HepG2 (cell line): Measurements from ENCODE around the gene PROX1. TPM values are rescaled to one million over a fixed set of nuclear protein-coding genes. Genes with fewer than 3 reads are reported as not detected.

Experiments used
- AGO1 ChIP-seq: fragments of 200-400 bp; formaldehyde crosslinking; IDR thresholded peaks from 2 replicates; pipeline ENCODE4 v1.6.1; 2017; ENCODE audit warnings: mild to moderate bottlenecking, low read depth, low read length, moderate library complexity; ENCODE audit not compliant: poor library complexity, severe bottlenecking
- ATF7-NPFF ChIP-seq: sonication (generic); formaldehyde crosslinking; IDR thresholded peaks from 2 replicates; pipeline ENCODE4 v1.8.1; 2023; ENCODE audit warnings: mild to moderate bottlenecking, low read depth, missing genetic modification reagents, moderate library complexity
- EHMT2 ChIP-seq: fragments of 200-600 bp; sonication (generic); IDR thresholded peaks from 2 replicates; pipeline ENCODE4 v1.7.0; 2017; ENCODE audit warnings: antibody characterized with exemption, low read depth, low read length, borderline replicate concordance
- EP300 ChIP-seq, 3 experiments: sonication (generic) in 1 of 3; formaldehyde crosslinking in 1 of 3; IDR thresholded peaks; 2 replicates each; pipeline versions ENCODE4 v1.5.1 to v1.6.1; 2011 to 2020; ENCODE audit warnings: low read depth in 2 of 3, low read length in 2 of 3, borderline replicate concordance in 1 of 3, improper control_type of control experiment in 1 of 3, mild to moderate bottlenecking in 1 of 3, missing genetic modification reagents in 1 of 3, moderate library complexity in 1 of 3
- FOXC1 ChIP-seq: sonication (generic); formaldehyde crosslinking; IDR thresholded peaks from 2 replicates; pipeline ENCODE4 v1.8.0; 2022; ENCODE audit warnings: mild to moderate bottlenecking, missing genetic modification reagents, borderline replicate concordance
- MED13 ChIP-seq: sonication (generic); formaldehyde crosslinking; IDR thresholded peaks from 2 replicates; pipeline ENCODE4 v1.5.0; 2020; ENCODE audit warnings: missing genetic modification reagents
- MTA3 ChIP-seq: sonication (generic); formaldehyde crosslinking; IDR thresholded peaks from 2 replicates; pipeline ENCODE4 v1.4.0; 2020; ENCODE audit warnings: missing genetic modification reagents
- MTF2 ChIP-seq: sonication (generic); formaldehyde crosslinking; IDR thresholded peaks from 2 replicates; pipeline ENCODE4 v1.5.0; 2020; ENCODE audit warnings: missing genetic modification reagents, borderline replicate concordance
- REPIN1 ChIP-seq: sonication (generic); formaldehyde crosslinking; IDR thresholded peaks from 2 replicates; pipeline ENCODE4 v1.8.0; 2022; ENCODE audit warnings: missing genetic modification reagents, low read depth, mild to moderate bottlenecking, borderline replicate concordance
- RFXANK ChIP-seq: IDR thresholded peaks from 2 replicates; pipeline ENCODE4 v1.6.1; 2016
- SOX5 ChIP-seq: IDR thresholded peaks from 2 replicates; pipeline ENCODE4 v1.6.1; 2016; ENCODE audit warnings: borderline replicate concordance
- SSRP1 ChIP-seq: IDR thresholded peaks from 2 replicates; pipeline ENCODE4 v1.6.1; 2016; ENCODE audit warnings: control low read depth
- ZNF12 ChIP-seq: sonication (generic); formaldehyde crosslinking; IDR thresholded peaks from 2 replicates; pipeline ENCODE4 v1.5.0; 2020; ENCODE audit warnings: missing genetic modification reagents
- ZNF180 ChIP-seq: sonication (generic); formaldehyde crosslinking; IDR thresholded peaks from 2 replicates; pipeline ENCODE4 v1.4.0; 2020; ENCODE audit warnings: low read depth, missing genetic modification reagents, borderline replicate concordance
- ZNF33A ChIP-seq: sonication (generic); formaldehyde crosslinking; IDR thresholded peaks from 2 replicates; pipeline ENCODE4 v1.5.1; 2020; ENCODE audit warnings: missing genetic modification reagents, mild to moderate bottlenecking, moderate library complexity, borderline replicate concordance
- ZNF496 ChIP-seq: sonication (generic); formaldehyde crosslinking; IDR thresholded peaks from 2 replicates; pipeline ENCODE4 v1.8.1; 2023; ENCODE audit warnings: mild to moderate bottlenecking, moderate library complexity, missing genetic modification reagents; ENCODE audit not compliant: insufficient replicate concordance
- ZNF547 ChIP-seq: sonication (generic); formaldehyde crosslinking; IDR thresholded peaks from 2 replicates; pipeline ENCODE4 v1.5.1; 2020; ENCODE audit warnings: mild to moderate bottlenecking, missing genetic modification reagents
- ZNF556 ChIP-seq: sonication (generic); formaldehyde crosslinking; IDR thresholded peaks from 2 replicates; pipeline ENCODE4 v1.4.0; 2020; ENCODE audit warnings: mild to moderate bottlenecking, missing genetic modification reagents, borderline replicate concordance
- polyA plus RNA-seq, 8 experiments: library from polyadenylated mRNA; depleted of rRNA in 3 of 8; stranded (reverse) in 7 of 8; unstranded in 1 of 8; fragments of >200 nt; fragmentation: Illumina TruSeq in 4 of 8; extraction: Trizol in 4 of 8; gene quantifications; 2 replicates each; pipeline versions ENCODE4 v1.2.1 to v1.2.3, GENCODE V29; 2011 to 2016; ENCODE audit warnings: low read depth in 4 of 8, missing spikeins in 1 of 8, mixed read lengths in 1 of 8; ENCODE audit not compliant: insufficient read depth in 1 of 8
- total RNA-seq, 5 experiments: library from RNA; depleted of rRNA; stranded (reverse); fragments of >200 nt; fragmentation: Illumina TruSeq; extraction: Trizol; gene quantifications; 2 replicates each; pipeline ENCODE4 v1.2.3, GENCODE V29; 2016; ENCODE audit warnings: low read depth in 1 of 5
- TF ChIP-seq, protein P1 (sequence below), 2 experiments: sonication (generic) in 1 of 2; formaldehyde crosslinking in 1 of 2; IDR thresholded peaks; 2 replicates each; pipeline versions ENCODE4 v1.4.0 to v1.6.1; 2016 to 2020; ENCODE audit warnings: borderline replicate concordance in 1 of 2, low read depth in 1 of 2, mild to moderate bottlenecking in 1 of 2, missing genetic modification reagents in 1 of 2
- TF ChIP-seq, protein P2 (sequence below): sonication (generic); formaldehyde crosslinking; IDR thresholded peaks from 2 replicates; pipeline ENCODE4 v1.5.0; 2020; ENCODE audit warnings: missing genetic modification reagents, mild to moderate bottlenecking, borderline replicate concordance
- TF ChIP-seq, protein P3 (sequence below): sonication (generic); formaldehyde crosslinking; IDR thresholded peaks from 2 replicates; pipeline ENCODE4 v1.8.1; 2023; ENCODE audit warnings: mild to moderate bottlenecking, missing genetic modification reagents
- TF ChIP-seq, protein P4 (sequence below): sonication (generic); formaldehyde crosslinking; IDR thresholded peaks from 2 replicates; pipeline ENCODE4 v1.5.1; 2020; ENCODE audit warnings: mild to moderate bottlenecking, missing genetic modification reagents, moderate library complexity
- TF ChIP-seq, protein P5 (sequence below): sonication (generic); formaldehyde crosslinking; IDR thresholded peaks from 2 replicates; pipeline ENCODE4 v1.8.0; 2022; ENCODE audit warnings: missing genetic modification reagents, low read depth, mild to moderate bottlenecking, borderline replicate concordance

PROX1 gene
- total and polyA plus RNA-seq, 2 of the 13 experiments (the other 11 are each of a cell fraction or from before 2014, with no cell fraction given): 12.3 to 30.2 TPM

DNA sequence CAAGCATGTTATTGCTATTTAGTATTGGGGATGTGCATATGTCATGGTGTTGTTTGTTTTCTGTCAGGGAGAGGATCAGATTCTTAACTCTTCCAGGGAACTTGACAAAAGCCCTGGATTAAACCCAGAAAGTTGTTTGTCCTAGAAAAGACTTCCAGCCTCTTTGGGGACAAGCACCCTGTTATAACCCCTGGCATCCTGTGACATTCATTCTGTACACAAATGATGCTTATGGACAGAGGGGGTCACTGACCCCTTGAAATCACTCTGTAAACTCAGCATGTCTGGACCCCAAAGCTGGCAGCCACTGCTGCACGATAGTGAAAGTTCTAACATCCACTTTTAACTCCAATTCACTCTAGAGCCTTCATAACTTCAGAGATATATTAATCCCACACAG, 81.2 kb downstream of the PROX1 start (continued):
- TF ChIP-seq EP300 (IDR thresholded peaks at IDR 0.05; ENCODE audit: low read depth in 2 of 2, low read length in 2 of 2) (peak in 1 of 2 experiments; percentile 45; a peak in 1 of 4 replicates), EP300 (CRISPR knock-in tag; IDR thresholded peaks at IDR 0.05; ENCODE audit: borderline replicate concordance) (no peak), ZNF496 (CRISPR knock-in tag) (no peak), MED13 (CRISPR knock-in tag) (no peak), ZNF547 (CRISPR knock-in tag) (no peak), FOXC1 (CRISPR knock-in tag) (no peak), AGO1 (no peak), ZNF33A (CRISPR knock-in tag) (no peak), ATF7-NPFF (CRISPR knock-in tag) (no peak), MTF2 (no peak), REPIN1 (CRISPR knock-in tag) (no peak), MTA3 (CRISPR knock-in tag) (no peak), ZNF556 (CRISPR knock-in tag) (no peak), SSRP1 (CRISPR knock-in tag) (no peak), ZNF12 (no peak), SOX5 (CRISPR knock-in tag) (peak; percentile 65), RFXANK (CRISPR knock-in tag) (no peak), ZNF180 (CRISPR knock-in tag) (no peak), EHMT2 (no peak)
- TF ChIP-seq, protein P1, sequence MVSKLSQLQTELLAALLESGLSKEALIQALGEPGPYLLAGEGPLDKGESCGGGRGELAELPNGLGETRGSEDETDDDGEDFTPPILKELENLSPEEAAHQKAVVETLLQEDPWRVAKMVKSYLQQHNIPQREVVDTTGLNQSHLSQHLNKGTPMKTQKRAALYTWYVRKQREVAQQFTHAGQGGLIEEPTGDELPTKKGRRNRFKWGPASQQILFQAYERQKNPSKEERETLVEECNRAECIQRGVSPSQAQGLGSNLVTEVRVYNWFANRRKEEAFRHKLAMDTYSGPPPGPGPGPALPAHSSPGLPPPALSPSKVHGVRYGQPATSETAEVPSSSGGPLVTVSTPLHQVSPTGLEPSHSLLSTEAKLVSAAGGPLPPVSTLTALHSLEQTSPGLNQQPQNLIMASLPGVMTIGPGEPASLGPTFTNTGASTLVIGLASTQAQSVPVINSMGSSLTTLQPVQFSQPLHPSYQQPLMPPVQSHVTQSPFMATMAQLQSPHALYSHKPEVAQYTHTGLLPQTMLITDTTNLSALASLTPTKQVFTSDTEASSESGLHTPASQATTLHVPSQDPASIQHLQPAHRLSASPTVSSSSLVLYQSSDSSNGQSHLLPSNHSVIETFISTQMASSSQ (IDR thresholded peaks at IDR 0.05; ENCODE audit: low read depth): no peak
- TF ChIP-seq, protein P1 (CRISPR knock-in tag; IDR thresholded peaks at IDR 0.05; ENCODE audit: borderline replicate concordance): no peak
- TF ChIP-seq, protein P2, sequence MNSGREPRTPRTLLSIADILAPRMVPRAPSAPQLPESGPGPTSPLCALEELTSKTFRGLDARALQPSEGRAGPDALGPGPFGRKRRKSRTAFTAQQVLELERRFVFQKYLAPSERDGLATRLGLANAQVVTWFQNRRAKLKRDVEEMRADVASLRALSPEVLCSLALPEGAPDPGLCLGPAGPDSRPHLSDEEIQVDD (CRISPR knock-in tag): no peak
- TF ChIP-seq, protein P3, sequence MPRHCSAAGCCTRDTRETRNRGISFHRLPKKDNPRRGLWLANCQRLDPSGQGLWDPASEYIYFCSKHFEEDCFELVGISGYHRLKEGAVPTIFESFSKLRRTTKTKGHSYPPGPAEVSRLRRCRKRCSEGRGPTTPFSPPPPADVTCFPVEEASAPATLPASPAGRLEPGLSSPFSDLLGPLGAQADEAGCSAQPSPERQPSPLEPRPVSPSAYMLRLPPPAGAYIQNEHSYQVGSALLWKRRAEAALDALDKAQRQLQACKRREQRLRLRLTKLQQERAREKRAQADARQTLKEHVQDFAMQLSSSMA (CRISPR knock-in tag): no peak
- TF ChIP-seq, protein P4, sequence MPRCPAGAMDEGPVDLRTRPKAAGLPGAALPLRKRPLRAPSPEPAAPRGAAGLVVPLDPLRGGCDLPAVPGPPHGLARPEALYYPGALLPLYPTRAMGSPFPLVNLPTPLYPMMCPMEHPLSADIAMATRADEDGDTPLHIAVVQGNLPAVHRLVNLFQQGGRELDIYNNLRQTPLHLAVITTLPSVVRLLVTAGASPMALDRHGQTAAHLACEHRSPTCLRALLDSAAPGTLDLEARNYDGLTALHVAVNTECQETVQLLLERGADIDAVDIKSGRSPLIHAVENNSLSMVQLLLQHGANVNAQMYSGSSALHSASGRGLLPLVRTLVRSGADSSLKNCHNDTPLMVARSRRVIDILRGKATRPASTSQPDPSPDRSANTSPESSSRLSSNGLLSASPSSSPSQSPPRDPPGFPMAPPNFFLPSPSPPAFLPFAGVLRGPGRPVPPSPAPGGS (CRISPR knock-in tag): no peak
- TF ChIP-seq, protein P5, sequence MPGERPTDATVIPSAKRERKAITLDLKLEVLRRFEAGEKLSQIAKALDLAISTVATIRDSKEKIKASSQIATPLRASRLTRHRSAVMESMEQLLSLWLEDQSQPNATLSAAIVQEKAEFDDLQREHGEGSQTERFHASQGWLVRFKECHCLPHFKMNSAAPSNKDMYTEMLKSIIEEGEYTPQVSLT: no peak
